Suprapubic skin (tissue), 3 donors: ENCODE data around the gene LRRTM3.

ENCODE experiments used
- CTCF ChIP-seq, 2 donors: fragments of 200-600 bp in 1 of 2; fragments of 450-650 bp in 1 of 2; sonication (generic) in 1 of 2; IDR thresholded peaks; one replicate each; pipeline ENCODE4 v1.5.1; 2016 to 2019; ENCODE audit warnings: antibody characterized with exemption in 2 of 2, mild to moderate bottlenecking in 1 of 2, moderate library complexity in 1 of 2
- EP300 ChIP-seq: sonication (generic); formaldehyde crosslinking; IDR thresholded peaks from one replicate; pipeline ENCODE4 v1.6.1; 2017; ENCODE audit warnings: antibody characterized with exemption
- POLR2A ChIP-seq, 2 donors: fragments of 450-650 bp; IDR thresholded peaks; one replicate each; pipeline ENCODE4 v1.6.1; 2017; ENCODE audit warnings: antibody characterized with exemption in 2 of 2, mild to moderate bottlenecking in 2 of 2, moderate library complexity in 2 of 2

- TF ChIP-seq POLR2A (IDR thresholded peaks at IDR 0.05) (no peak), CTCF (IDR thresholded peaks at IDR 0.05) (no peak), EP300 (no peak)
These were observed 56.2 kb downstream of the LRRTM3 start for GRCh38 chr10:66982053-66982420.
